CD4-positive, alpha-beta T cell treated with Interleukin-17A for 4 hours (primary cell): ENCODE measurements around the gene PCDHGB5.
A peak's percentile ranks its signal among the peaks of the same experiment; 100 is the strongest.
"Not testable (repeated sequence)": the region's sequence is repeated elsewhere in the genome, so short reads cannot be mapped to it uniquely, and the experiment has no call there.

Source experiments
- DNase-seq: peaks from one replicate; pipeline ENCODE4 v3.0.0-alpha.2; 2020; ENCODE audit warnings: mixed read lengths

PCDHGB5 gene

DNA sequence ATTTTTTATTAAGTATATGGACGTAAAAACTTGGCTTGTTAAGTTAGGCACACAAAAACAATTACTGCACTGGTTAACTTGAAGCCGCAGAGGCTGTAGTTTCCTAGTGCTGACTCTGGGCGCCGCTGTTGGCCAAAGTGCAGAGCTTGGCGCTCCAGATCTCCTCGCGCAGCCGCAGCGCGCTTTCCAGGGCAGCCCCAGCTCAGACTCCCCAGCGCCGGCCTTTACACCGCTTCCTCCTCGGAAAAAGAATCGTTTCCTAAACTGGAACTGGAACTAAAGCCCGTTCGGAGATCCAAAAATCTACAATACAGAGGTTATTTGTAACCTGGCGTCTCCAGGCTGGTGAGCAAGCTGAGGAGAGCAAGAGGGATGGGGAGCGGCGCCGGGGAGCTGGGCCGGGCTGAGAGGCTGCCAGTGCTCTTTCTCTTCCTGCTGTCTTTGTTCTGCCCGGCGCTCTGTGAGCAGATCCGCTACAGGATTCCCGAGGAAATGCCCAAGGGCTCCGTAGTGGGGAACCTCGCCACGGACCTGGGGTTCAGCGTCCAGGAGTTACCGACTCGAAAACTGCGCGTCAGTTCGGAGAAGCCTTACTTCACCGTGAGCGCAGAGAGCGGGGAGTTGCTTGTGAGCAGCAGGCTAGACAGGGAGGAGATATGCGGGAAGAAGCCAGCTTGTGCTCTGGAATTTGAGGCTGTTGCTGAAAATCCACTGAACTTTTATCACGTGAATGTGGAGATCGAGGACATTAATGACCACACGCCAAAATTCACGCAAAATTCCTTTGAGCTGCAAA is at the start of gene PCDHGB5:
Gene PCDHGB5, plus strand, starts transcription at position 192 of the 796 bp plus-strand sequence. Its CDS starts 181 bp downstream, at position 373.
- DNase-seq, result peak; percentile 44

DNA sequence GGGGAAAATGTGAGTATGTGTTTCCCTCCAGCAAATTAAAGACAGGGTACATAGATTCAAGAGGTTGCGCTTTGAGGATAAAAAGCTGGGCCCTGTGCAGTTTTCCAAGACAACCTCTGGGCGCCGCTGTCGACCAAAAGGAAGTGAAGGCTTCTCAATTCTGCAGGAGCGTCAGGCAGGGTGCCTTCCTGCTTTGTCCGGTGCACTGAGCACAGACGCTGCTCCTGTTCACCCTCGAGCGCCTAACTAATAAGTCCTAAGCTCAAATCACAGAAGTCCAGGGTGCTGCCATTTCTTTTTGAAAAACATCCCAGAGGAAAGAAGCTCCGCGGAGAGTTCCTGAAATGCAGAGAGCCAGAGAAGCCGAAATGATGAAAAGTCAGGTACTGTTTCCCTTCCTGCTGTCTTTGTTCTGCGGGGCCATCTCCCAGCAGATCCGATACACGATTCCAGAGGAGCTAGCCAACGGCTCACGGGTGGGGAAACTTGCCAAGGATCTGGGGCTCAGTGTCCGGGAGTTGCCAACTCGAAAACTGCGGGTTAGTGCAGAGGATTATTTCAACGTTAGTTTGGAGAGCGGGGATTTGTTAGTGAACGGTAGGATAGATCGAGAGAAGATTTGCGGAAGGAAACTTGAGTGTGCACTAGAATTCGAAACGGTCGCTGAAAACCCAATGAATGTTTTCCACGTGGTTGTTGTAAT is 47.7 kb upstream of the PCDHGB5 start, which contains the start of gene PCDHGB1:
Gene PCDHGB1, plus strand, starts transcription at position 183 of the 703 bp plus-strand sequence. Its CDS starts 162 bp downstream, at position 345.
- DNase-seq, result peak; percentile 44

DNA sequence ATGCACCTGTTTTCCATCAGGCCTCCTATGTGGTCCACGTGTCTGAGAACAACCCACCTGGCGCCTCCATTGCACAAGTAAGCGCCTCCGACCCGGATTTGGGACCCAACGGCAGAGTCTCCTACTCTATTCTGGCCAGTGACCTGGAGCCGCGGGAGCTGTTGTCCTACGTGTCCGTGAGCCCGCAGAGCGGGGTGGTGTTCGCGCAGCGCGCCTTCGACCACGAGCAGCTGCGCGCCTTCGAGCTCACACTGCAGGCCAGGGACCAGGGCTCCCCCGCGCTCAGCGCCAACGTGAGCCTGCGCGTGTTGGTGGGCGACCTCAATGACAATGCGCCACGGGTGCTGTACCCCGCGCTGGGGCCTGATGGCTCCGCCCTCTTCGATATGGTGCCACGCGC is 46.2 kb upstream of the PCDHGB5 start:
- no peak for DNase-seq

DNA sequence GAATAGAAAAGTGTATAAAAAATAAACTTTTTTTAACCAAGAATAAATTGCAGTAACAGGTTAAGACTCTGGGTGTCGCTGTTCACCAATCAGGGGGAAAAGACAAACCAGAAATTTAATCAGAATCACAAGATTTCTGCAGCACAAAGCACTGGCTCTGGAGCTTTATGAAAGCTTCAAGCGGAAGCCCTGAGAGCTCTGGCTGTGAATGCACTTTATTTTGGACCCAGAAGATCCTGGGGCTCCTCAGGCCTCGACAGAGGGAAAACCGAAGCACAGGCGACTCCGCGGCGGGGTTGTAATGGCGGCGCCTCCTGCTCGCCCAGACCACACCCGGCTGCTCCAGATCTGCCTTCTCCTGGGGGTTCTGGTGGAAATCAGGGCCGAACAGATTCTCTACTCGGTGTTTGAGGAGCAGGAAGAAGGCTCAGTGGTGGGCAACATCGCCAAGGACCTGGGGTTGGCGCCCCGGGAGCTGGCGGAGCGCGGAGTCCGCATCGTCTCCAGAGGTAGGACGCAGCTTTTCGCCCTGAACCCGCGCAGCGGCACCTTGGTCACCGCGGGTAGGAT is 42.8 kb upstream of the PCDHGB5 start, which contains the start of gene PCDHGA4:
Gene PCDHGA4, plus strand, starts transcription at position 122 of the 570 bp plus-strand sequence. Its CDS starts 87 bp downstream, at position 209.
- DNase-seq, result no peak

DNA sequence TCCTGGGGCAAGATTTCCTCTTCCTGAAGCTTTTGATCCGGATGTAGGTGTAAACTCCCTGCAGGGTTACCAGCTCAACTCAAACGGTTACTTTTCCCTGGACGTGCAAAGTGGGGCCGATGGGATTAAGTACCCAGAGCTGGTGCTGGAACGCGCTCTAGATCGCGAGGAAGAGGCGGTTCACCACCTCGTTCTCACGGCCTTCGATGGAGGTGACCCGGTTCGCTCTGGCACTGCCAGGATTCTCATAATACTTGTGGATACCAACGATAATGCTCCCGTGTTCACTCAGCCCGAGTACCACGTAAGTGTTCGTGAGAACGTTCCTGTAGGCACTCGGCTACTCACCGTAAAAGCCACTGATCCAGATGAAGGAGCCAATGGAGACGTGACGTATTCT is 42.1 kb upstream of the PCDHGB5 start:
- DNase-seq, result no peak

DNA sequence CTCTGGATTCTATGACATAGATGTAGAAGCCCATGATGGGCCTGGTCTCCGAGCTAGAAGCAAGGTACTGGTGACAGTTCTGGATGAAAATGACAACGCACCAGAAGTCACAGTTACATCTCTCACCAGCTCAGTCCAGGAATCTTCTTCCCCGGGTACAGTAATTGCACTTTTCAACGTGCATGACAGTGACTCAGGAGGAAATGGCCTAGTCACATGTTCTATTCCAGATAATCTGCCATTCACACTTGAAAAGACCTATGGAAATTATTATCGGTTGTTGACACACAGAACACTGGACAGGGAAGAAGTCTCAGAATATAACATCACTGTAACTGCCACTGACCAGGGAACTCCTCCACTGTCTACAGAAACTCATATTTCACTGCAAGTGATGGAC is 41.6 kb upstream of the PCDHGB5 start:
- DNase-seq, result no peak

DNA sequence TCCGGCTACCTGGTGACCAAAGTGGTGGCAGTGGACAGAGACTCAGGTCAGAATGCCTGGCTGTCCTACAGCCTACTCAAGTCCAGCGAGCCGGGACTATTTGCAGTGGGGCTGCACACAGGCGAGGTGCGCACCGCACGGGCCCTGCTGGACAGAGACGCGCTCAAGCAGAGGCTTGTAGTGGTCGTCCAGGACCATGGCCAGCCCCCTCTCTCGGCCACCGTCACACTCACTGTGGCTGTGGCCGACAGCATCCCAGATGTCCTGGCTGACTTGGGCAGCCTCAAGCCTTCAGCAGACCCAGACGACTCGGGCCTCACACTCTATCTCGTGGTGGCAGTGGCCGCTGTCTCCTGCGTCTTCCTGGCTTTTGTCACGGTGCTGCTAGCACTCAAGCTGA is 40.8 kb upstream of the PCDHGB5 start:
- no peak for DNase-seq

DNA sequence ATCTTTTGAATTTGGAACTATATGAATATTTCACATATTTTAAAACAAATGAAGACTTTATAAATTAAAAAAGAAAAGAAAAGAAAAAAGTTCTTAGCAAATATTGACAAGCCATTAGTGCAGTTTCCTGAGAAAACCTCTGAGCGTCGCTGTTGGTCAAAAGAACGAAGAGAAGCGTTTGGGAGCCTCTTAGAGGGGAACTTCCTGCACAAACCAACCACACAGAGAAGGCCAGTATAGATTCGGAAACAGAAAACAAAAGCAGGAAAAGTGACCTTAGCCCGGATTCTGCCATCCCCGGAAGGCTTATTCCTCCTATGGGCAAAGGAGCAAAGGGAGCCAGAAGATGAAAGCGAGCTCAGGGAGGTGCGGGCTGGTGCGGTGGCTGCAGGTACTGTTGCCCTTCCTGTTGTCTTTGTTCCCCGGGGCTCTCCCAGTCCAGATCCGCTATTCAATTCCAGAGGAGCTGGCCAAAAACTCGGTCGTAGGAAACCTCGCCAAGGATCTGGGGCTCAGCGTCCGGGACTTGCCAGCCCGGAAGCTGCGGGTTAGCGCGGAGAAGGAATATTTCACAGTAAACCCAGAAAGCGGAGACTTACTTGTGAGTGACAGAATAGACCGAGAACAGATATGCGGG is 37.8 kb upstream of the PCDHGB5 start, which contains the start of gene PCDHGB2:
Gene PCDHGB2, plus strand, starts transcription at position 205 of the 637 bp plus-strand sequence. Its CDS starts 142 bp downstream, at position 347.
- DNase-seq, result no peak

DNA sequence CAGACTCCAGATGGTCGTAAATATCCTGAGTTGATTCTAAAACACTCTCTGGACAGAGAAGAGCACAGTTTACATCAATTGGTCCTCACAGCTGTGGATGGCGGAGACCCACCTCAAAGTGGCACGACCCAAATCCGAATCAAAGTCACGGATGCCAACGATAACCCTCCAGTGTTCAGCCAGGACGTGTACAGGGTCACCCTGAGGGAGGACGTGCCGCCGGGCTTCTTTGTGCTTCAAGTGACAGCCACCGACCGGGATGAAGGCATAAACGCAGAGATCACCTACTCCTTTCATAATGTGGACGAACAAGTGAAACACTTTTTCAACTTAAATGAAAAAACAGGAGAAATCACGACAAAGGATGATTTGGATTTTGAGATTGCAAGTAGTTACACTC is 37.1 kb upstream of the PCDHGB5 start:
- no peak for DNase-seq

DNA sequence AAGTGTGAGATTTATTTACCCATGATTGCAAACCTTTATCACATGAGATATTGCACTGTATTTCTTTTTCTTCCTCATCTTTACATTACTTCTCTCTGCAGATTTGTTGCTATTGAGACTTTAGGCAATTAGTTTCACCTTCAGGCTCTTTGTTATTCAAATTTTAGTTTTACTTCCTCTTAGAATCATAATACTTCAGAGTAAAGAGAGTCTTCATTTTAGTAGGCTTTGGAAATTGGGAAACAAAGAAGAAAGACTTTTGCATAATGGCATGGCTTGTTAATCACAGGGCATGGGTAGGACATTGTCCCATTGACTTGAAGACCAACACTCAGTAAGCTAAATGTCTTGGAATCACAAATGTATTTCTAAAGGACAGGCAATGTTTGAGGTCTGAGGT is 35.0 kb upstream of the PCDHGB5 start:
- no peak for DNase-seq

DNA sequence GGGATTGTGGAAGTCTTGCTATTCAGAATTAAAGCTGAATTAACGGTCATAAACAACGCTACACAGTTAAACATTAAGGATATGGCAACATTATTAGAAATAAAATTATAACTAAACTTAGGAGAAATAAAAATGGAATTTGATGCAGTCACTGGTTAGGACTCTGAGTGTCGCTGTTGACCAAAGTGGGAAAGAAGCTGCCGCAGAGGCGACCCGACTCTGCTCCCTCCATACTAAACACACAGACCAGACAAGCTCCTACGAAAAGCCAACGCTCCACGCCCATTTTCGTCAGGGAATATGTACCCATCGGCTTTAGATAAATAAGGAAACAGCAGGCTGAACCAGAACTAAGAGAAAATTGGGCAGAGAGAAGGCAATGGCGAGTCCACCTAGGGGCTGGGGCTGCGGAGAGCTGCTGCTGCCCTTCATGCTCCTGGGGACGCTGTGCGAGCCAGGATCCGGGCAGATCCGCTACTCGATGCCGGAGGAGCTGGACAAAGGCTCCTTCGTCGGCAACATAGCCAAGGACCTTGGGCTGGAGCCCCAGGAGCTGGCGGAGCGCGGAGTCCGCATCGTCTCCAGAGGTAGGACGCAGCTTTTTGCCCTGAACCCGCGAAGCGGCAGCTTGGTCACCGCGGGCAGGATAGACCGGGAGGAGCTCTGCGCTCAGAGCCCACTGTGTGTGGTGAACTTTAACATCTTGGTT is 33.6 kb upstream of the PCDHGB5 start, which contains the start of gene PCDHGA5:
Gene PCDHGA5, plus strand, starts transcription at position 211 of the 709 bp plus-strand sequence. Its CDS starts 169 bp downstream, at position 380.
- DNase-seq, result no peak

DNA sequence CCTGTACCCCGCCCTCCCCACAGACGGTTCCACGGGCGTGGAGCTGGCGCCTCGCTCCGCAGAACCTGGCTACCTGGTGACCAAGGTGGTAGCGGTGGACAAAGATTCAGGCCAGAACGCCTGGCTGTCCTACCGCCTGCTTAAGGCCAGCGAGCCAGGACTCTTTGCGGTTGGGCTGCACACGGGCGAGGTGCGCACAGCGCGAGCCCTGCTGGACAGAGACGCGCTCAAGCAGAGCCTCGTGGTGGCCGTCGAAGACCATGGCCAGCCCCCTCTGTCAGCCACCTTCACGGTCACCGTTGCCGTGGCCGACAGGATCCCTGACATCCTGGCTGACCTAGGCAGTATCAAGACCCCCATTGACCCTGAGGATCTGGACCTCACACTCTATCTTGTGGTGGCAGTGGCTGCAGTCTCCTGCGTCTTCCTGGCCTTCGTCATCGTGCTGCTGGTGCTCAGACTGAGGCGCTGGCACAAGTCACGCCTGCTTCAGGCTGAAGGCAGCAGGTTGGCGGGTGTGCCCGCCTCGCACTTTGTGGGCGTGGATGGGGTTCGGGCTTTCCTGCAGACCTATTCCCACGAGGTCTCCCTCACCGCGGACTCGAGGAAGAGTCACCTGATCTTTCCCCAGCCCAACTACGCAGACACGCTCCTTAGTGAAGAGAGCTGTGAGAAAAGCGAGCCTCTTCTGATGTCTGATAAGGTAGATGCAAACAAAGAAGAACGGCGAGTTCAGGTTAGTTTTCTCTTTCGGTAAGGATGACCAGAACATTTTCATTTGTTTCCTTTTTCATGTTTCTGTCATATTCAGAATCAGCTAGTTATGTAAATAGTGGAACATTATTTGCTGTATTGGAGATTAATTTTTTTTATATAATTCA is 31.5 kb upstream of the PCDHGB5 start:
- DNase-seq, result no peak

DNA sequence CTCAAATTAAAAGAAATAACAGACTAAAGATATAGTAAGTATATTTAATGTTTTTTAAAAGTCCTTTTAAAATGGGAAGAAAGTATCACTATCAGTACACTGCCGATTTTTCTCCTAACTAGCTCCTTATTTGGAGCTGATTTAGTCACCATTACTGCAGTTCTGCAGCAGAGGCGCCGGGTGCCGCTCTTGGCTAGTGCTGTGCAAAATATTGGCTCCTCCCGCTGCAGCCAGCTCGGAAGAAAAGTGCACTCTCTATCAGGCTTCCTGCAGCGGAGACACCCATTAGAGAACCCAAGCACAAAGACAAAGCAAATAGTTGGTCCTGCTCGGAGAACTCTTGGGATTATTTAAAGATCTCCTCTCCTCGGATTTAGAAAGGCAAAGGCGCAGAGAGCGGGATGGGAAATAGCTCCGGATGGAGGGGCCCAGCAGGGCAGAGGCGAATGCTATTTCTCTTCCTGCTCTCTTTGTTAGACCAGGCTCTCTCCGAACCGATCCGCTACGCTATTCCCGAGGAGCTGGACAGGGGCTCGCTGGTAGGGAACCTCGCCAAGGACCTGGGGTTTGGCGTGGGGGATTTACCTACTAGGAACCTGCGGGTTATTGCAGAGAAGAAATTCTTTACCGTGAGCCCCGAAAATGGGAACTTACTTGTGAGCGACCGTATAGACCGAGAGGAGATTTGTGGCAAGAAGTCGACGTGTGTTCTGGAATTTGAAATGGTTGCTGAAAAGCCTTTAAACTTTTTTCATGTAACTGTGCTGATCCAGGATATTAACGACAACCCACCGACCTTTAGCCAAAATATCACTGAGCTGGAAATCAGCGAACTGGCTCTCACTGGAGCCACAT is 27.5 kb upstream of the PCDHGB5 start, which contains the start of gene PCDHGB3:
Gene PCDHGB3, plus strand, starts transcription at position 249 of the 855 bp plus-strand sequence. Its CDS starts 153 bp downstream, at position 402.
- peak; percentile 34 for DNase-seq

DNA sequence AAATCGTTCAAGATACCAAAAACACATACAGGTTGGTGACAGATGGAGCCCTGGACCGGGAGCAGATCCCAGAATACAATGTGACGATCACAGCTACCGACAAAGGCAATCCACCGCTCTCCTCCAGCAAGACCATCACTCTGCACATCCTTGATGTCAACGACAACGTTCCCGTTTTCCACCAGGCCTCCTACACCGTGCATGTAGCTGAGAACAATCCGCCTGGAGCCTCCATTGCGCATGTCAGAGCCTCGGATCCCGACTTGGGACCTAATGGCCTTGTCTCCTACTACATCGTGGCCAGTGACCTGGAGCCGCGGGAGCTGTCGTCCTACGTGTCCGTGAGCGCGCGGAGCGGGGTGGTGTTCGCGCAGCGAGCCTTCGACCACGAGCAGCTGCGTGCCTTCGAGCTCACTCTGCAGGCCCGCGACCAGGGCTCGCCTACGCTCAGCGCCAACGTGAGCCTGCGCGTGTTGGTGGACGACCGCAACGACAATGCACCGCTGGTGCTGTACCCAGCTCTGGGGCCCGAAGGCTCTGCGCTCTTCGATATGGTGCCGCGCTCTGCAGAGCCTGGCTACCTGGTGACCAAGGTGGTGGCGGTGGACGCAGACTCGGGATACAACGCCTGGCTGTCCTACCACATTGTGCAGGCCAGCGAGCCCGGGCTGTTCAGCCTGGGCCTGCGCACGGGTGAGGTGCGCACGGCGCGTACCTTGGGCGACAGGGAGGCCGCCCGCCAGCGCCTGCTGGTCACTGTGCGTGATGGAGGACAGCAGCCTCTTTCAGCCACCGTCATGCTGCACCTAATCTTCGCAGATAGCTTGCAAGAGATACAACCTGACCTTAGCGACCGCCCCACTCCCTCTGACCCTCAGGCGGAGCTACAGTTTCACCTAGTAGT is 25.9 kb upstream of the PCDHGB5 start:
- no peak for DNase-seq

DNA sequence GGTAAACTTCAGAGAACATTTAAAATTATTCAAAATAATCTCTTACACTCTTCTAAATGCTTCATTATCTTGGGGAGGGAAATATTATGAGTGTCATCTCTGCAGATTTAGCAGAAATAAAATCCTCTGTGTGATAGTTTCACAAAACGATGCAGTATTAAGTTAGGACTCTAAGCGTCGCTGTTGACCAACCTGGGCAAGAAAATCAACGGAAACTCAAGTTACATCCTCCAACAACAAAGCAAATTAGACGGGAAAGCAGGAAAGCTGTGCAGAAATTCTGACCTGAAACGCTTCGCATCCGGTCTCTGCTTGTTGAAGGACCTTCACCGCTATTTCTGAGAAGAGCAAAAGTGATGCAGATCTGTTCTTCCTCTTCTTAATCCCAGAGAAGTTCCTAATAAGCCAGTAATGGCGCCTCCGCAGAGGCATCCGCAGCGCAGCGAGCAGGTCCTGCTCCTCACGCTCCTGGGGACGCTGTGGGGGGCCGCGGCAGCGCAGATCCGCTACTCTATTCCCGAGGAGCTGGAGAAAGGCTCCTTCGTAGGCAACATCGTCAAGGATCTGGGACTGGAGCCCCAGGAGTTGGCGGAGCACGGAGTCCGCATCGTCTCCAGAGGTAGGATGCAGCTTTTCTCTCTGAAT is 24.0 kb upstream of the PCDHGB5 start, which contains the start of gene PCDHGA6:
Gene PCDHGA6, plus strand, starts transcription at position 219 of the 645 bp plus-strand sequence. Its CDS starts 193 bp downstream, at position 412.
- DNase-seq, result no peak

DNA sequence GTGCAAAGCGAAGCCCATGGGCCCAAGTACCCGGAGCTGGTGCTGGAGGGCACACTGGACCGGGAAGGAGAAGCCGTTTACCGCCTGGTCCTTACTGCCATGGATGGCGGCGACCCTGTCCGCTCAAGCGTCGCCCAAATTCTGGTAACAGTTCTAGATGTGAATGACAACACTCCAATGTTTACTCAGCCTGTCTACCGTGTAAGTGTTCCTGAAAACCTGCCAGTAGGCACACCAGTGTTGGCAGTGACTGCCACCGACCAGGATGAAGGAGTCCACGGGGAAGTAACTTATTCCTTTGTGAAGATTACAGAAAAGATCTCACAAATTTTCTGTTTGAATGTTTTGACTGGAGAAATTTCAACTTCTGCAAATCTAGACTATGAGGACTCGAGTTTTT is 23.1 kb upstream of the PCDHGB5 start:
- no peak for DNase-seq

DNA sequence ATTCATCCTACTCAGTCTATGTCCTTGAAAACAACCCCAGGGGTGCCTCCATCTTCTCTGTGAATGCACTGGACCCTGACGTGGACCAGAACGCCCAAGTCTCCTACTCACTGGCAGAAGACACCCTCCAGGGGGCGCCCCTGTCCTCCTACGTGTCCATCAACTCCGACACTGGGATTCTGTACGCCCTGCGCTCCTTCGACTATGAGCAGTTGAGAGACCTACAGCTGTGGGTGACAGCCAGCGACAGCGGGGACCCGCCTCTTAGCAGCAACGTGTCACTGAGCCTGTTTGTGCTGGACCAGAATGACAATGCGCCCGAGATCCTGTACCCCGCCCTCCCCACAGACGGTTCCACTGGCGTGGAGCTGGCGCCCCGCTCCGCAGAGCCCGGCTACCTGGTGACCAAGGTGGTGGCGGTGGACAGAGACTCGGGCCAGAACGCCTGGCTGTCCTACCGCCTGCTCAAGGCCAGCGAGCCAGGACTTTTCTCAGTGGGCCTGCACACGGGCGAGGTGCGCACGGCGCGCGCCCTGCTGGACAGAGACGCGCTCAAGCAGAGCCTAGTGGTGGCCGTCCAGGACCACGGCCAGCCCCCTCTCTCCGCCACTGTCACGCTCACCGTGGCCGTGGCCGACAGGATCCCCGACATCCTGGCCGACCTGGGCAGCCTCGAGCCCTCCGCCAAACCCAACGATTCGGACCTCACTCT is 22.1 kb upstream of the PCDHGB5 start:
- not testable (repeated sequence) for DNase-seq
